Ramos (cell line): ENCODE measurements around the gene AMOTL2.

Source experiments
- in situ Hi-C: fragments of 300-500 bp; cut with MboI; formaldehyde crosslinking; loops from one replicate; pipeline ENCODE4 v1.14.3; 2022; ENCODE audit warnings: low sequenced_read_pairs; ENCODE audit not compliant: unreplicated experiment

Gene AMOTL2

GRCh38 chr3:134338201-134338512 lies 36.1 kb downstream of the AMOTL2 start:
- in situ Hi-C loops: no loop called here

- in situ Hi-C loops: no loop called here
These were observed 36.6 kb downstream of the AMOTL2 start for GRCh38 chr3:134337511-134338200.

- in situ Hi-C loops: no loop called here
These were observed 37.2 kb downstream of the AMOTL2 start for GRCh38 chr3:134337071-134337482.

- in situ Hi-C loops: no loop called here
These were observed 37.7 kb downstream of the AMOTL2 start for GRCh38 chr3:134336587-134336986.

- in situ Hi-C loops: no loop called here
These were observed 39.4 kb downstream of the AMOTL2 start for GRCh38 chr3:134334901-134335280.

DNA sequence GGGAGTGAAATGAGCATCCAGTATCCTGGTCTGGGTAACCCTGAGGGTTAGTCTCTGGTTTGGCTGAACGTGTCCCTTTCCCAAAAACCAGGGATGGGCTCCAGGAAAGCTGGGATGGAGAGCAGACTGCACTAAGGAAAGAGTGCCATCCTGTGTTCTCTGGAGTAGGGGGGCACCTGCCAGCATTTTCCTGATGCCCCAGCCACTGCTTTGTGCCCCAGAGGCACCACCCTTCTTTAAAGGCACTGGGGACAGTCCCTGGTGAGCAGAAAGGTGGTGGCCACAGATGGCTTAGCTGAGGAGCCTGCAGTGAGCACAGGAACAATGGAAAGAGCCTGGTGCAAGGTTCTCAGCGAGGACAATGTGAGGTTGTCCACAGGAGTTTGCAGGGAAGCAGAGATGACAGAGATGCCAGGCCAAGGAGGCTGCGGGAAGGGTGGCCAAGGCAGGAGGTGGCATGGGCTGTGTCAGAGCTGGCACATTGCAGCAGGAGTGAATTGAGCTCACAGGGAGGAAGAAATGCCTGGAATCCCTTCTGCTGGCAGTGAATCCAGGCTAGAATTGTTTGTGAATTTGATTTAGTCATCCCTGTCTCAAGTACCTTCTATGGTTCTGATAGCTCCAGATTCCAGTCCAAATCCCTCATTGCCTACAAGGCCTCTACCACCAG lies 39.9 kb downstream of the AMOTL2 start:
- in situ Hi-C loops: no loop called here

DNA sequence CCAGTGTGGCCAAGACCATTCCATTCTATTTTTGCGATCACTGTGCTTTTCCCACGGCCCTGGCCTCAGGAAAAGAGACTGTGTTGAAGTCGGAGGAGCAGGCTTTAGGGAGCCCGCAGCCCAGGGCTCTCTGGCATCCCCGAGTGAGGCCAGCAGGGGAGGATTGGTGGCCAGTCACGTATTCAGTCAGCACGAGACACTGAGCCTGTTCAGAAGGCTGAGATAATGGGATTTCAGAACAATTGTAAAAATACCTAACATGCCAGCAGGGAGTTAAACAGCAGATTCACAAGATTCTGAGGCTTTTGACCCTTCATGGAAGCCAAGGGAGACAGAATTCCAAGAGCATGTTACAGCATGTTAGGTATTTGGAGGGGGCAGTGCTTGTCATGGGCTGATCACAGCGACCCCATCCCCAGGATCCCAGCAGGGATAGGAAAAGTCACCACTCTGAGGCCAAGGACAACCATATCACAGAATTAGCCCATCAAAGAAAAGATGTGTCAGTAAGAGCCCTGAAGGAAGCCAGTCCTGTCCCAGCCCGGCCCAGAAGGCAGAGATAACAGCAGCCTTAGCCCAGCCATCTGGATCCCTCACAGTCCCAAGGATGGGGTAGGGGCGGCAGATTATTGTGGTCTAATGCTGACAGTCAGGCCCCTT lies 40.6 kb downstream of the AMOTL2 start:
- in situ Hi-C loops: no loop called here

DNA sequence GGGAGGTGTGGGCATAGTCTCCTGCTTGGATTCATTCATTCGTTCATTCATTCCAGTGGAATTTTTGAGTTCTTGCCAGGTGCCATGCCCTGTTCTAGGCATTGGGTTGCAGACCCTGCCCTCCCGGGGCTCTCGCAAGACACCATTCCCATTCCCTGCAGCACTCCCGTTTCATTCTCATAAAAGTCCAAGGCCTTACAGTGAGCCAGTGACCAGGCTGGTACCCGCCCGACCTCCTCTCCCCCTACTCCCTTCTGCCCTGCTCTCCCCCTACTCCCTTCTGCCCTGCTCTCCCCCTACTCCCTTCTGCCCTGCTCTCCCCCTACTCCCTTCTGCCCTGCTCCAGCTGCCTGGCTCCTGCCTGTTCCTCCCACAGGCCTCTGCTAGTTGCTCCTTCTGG lies 41.9 kb downstream of the AMOTL2 start:
- in situ Hi-C loops: no loop called here

- in situ Hi-C loops: no loop called here
These were observed 42.4 kb downstream of the AMOTL2 start for GRCh38 chr3:134331811-134332199.

- in situ Hi-C loops: no loop called here
These were observed 43.1 kb downstream of the AMOTL2 start for GRCh38 chr3:134330883-134331810.

- in situ Hi-C loops: no loop called here
These were observed 45.4 kb downstream of the AMOTL2 start for GRCh38 chr3:134328846-134329245.

- in situ Hi-C loops: no loop called here
These were observed 46.1 kb downstream of the AMOTL2 start for GRCh38 chr3:134328147-134328591.

- in situ Hi-C loops: no loop called here
These were observed 46.7 kb downstream of the AMOTL2 start for GRCh38 chr3:134327594-134327975.

- in situ Hi-C loops: no loop called here
These were observed 47.3 kb downstream of the AMOTL2 start for GRCh38 chr3:134326760-134327593.

DNA sequence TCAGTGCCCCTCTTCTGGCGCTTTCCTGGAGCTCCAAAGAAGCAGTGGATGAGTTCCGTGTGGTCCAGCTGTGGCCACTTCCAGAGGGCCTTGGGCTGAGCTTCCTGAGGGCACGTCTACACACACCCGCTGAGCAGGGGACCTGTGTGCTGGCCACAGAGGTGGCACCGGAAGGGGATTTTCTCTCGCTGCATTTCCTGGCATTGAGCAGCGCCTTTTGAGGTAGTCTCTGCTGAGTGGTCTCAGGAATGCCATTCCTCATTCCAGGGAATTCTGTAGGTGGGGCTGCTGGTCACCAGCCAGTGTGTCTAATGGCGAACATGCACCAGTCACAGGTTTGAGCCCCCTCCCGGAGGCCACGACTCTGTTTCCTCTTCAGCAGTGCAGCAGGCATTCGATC lies 48.1 kb downstream of the AMOTL2 start:
- in situ Hi-C loops: no loop called here

DNA sequence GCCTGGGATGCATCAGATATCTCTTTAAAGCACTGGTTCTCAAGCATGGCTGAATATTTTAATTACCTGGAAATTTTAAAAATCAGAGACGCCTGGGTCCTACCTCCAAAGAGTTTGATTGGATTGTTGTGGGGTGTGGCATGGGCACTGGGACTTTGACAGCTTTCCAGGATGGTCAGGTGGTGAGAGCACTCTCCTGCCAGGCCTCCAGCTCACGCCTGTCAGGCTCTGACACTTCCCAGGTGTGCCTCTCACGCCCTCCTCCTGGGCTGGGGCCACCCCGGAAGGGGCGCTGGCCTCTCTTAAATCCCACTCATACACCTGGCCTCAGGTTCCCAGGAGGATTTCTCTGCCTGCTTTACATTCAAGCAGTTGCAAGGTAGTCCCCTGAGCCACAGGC lies 48.5 kb downstream of the AMOTL2 start:
- in situ Hi-C loops: no loop called here

- in situ Hi-C loops: no loop called here
These were observed 49.1 kb downstream of the AMOTL2 start for GRCh38 chr3:134325061-134325705.

GRCh38 chr3:134323966-134324962 lies 50.0 kb downstream of the AMOTL2 start:
- in situ Hi-C loops: no loop called here
